Measurements from ENCODE around the gene DSCAML1. TPM values are rescaled to one million over a fixed set of nuclear protein-coding genes. Genes with fewer than 3 reads are reported as not detected.

The DSCAML1 gene
- total RNA-seq, 1 experiment from 2014 or later: 0.15 TPM

GRCh38 chr11:117585631-117586030 is 211.4 kb downstream of the DSCAML1 start:
- H4K8ac ChIP-seq (replicated peaks; ENCODE audit: insufficient read length, low read depth, low read length): no peak overlapping the region
- peaks cover 59% of the 10 kb centered on the region for H3K27me3 Mint-ChIP-seq (ENCODE audit: low read depth)
- H3K4me1 ChIP-seq (ENCODE audit: insufficient read depth, low read length): peaks cover 8% of the 10 kb centered on the region; the same call in 1 of the 2 replicates
- H4K20me1 ChIP-seq (ENCODE audit: control insufficient read depth, insufficient read depth, insufficient read length): no peaks in the 10 kb centered on the region
- H2BK15ac ChIP-seq (ENCODE audit: low read depth, low read length): no peak overlapping the region
- no peak overlapping the region for H2BK120ac ChIP-seq (ENCODE audit: low read depth, low read length, poor library complexity, severe bottlenecking)
- H3K9me3 ChIP-seq (ENCODE audit: control insufficient read depth, low read depth, low read length): no peaks in the 10 kb centered on the region
- no peaks in the 10 kb centered on the region for H3K79me2 ChIP-seq (ENCODE audit: insufficient read depth, low read length)
- H2AK5ac ChIP-seq (ENCODE audit: insufficient read length, low read length): no peak overlapping the region
- no peak overlapping the region for H3K4ac ChIP-seq (ENCODE audit: low read depth, low read length)
- no peak overlapping the region for H4K5ac ChIP-seq (ENCODE audit: insufficient read length, low read depth, low read length)
- no peak for TF ChIP-seq CTCF (conservative IDR thresholded peaks at IDR 0.05)
- H3K4me3 Mint-ChIP-seq: no peak overlapping the region
- H2BK5ac ChIP-seq (ENCODE audit: insufficient read length, low read length): no peak overlapping the region
- H3K36me3 Mint-ChIP-seq (ENCODE audit: insufficient read depth in 1 of 3, low read depth in 3 of 3): no peaks in the 10 kb centered on the region
- H2BK20ac ChIP-seq (ENCODE audit: low read depth, low read length, poor library complexity, severe bottlenecking): no peak overlapping the region
- no CpG with 5 or more reads among the region's 8 CpGs for WGBS (ENCODE audit: extremely low coverage, insufficient read length, low lambda C conversion rate)
- H3K23ac ChIP-seq (ENCODE audit: insufficient read length, low read depth, low read length): no peak overlapping the region
- H3K18ac ChIP-seq (ENCODE audit: insufficient read length, low read depth, low read length): no peak overlapping the region
- H3K4me1 Mint-ChIP-seq: peaks cover 29 to 30% of the 10 kb centered on the region in 2 experiments
- H3K27ac ChIP-seq (ENCODE audit: insufficient read length, low read depth, low read length): no peak overlapping the region
- no peak overlapping the region for H3T11ph ChIP-seq (ENCODE audit: low read length)
- H2AFZ ChIP-seq (ENCODE audit: low read length): no peak overlapping the region
- no peaks in the 10 kb centered on the region; a peak in 1 of 5 replicates for H3K9me3 Mint-ChIP-seq
- H4K91ac ChIP-seq (ENCODE audit: insufficient read length, low read depth, low read length): no peak overlapping the region
- no peak overlapping the region for H3K14ac ChIP-seq (ENCODE audit: insufficient read depth, low read length)
- no peak overlapping the region for H2BK12ac ChIP-seq (ENCODE audit: insufficient read length, low read depth, low read length)
- H3K4me2 ChIP-seq (ENCODE audit: insufficient read depth, insufficient read length, low read length): no peak overlapping the region
- H3K9ac ChIP-seq (ENCODE audit: extremely low read depth, insufficient read length, low read length): no peak overlapping the region
- no peak overlapping the region for H3K56ac ChIP-seq (ENCODE audit: insufficient read length, low read depth, low read length)
- no peak overlapping the region for H3K27ac Mint-ChIP-seq
- H3K23me2 ChIP-seq (ENCODE audit: insufficient read length, low read depth, low read length, poor library complexity, severe bottlenecking): no peaks in the 10 kb centered on the region
- no peaks in the 10 kb centered on the region; the same call in 1 of the 2 replicates for H3K27me3 ChIP-seq (ENCODE audit: insufficient read depth, low read length)
- DNase-seq: no peak
- H3K79me1 ChIP-seq (ENCODE audit: insufficient read depth, low read depth, low read length, poor library complexity, severe bottlenecking): no peaks in the 10 kb centered on the region

All from H9 (cell line).